Neural progenitor cell (in vitro differentiated cells): ENCODE measurements around the gene BMX. TPM values are rescaled to one million over a fixed set of nuclear protein-coding genes. Genes with fewer than 3 reads are reported as not detected.

ENCODE experiments used
- DNase-seq: peaks from one replicate; pipeline ENCODE4 v3.0.0-alpha.2; 2016; ENCODE audit warnings: low spot score
- H2AFZ ChIP-seq: fragments of 200-600 bp; sonication (generic); replicated peaks from 2 replicates; pipeline ENCODE4 v1.6.1; 2016; ENCODE audit warnings: antibody characterized with exemption
- H3F3A ChIP-seq: fragments of 200-600 bp; sonication (generic); 2 replicates; pipeline ENCODE4 v1.6.1; 2016; ENCODE audit warnings: antibody characterized with exemption, low read depth
- H3K27ac ChIP-seq: fragments of 200-600 bp; sonication (generic); 2 replicates; pipeline ENCODE4 v1.5.1; 2016; ENCODE audit warnings: mild to moderate bottlenecking
- H3K27me3 ChIP-seq: fragments of 200-600 bp; sonication (generic); 2 replicates; pipeline ENCODE4 v1.6.1; 2016; ENCODE audit warnings: mild to moderate bottlenecking, moderate library complexity
- H3K36me3 ChIP-seq: fragments of 200-600 bp; sonication (generic); 2 replicates; pipeline ENCODE4 v1.5.1; 2016
- H3K4me1 ChIP-seq: fragments of 200-600 bp; sonication (generic); 2 replicates; pipeline ENCODE4 v1.6.1; 2016; ENCODE audit warnings: mixed run types
- H3K4me2 ChIP-seq: fragments of 200-600 bp; sonication (generic); 2 replicates; pipeline ENCODE4 v1.6.1; 2016
- H3K4me3 ChIP-seq: fragments of 200-600 bp; sonication (generic); 2 replicates; pipeline ENCODE4 v1.5.1; 2016
- H3K79me2 ChIP-seq: fragments of 200-600 bp; sonication (generic); 2 replicates; pipeline ENCODE4 v1.6.1; 2016; ENCODE audit warnings: low read depth
- H3K9ac ChIP-seq: fragments of 200-600 bp; sonication (generic); 2 replicates; pipeline ENCODE4 v1.6.1; 2016
- H3K9me3 ChIP-seq: fragments of 200-600 bp; sonication (generic); 2 replicates; pipeline ENCODE4 v1.5.1; 2016; ENCODE audit warnings: low read depth
- H4K20me1 ChIP-seq: fragments of 200-600 bp; sonication (generic); 2 replicates; pipeline ENCODE4 v1.6.1; 2016; ENCODE audit warnings: low read depth
- H3K27ac Mint-ChIP-seq: 3 replicates; pipeline ENCODE4 v1.8.0; 2021; ENCODE audit warnings: mixed read lengths
- H3K27me3 Mint-ChIP-seq: 2 replicates; pipeline ENCODE4 v1.8.0; 2022; ENCODE audit warnings: low read depth, mild to moderate bottlenecking, inconsistent platforms, moderate library complexity, mixed read lengths; ENCODE audit not compliant: insufficient read depth
- H3K36me3 Mint-ChIP-seq: 3 replicates; pipeline ENCODE4 v1.8.0; 2021; ENCODE audit warnings: mixed read lengths
- H3K4me1 Mint-ChIP-seq: 3 replicates; pipeline ENCODE4 v1.8.0; 2021; ENCODE audit warnings: mixed read lengths
- H3K4me3 Mint-ChIP-seq: 3 replicates; pipeline ENCODE4 v1.8.0; 2021; ENCODE audit warnings: mild to moderate bottlenecking, moderate library complexity, mixed read lengths
- H3K9me3 Mint-ChIP-seq: 3 replicates; pipeline ENCODE4 v1.8.0; 2020; ENCODE audit warnings: mixed read lengths
- EZH2 ChIP-seq: fragments of 200-600 bp; sonication (generic); IDR thresholded peaks from 2 replicates; pipeline ENCODE4 v1.6.1; 2017; ENCODE audit warnings: antibody characterized with exemption, mild to moderate bottlenecking, moderate library complexity
- EZH2phosphoT487 ChIP-seq: fragments of 200-600 bp; sonication (generic); IDR thresholded peaks from 2 replicates; pipeline ENCODE4 v1.6.1; 2017; ENCODE audit warnings: antibody characterized with exemption
- total RNA-seq: library from RNA; depleted of rRNA; stranded (reverse); fragments of >200 nt; gene quantifications from 2 replicates; pipeline ENCODE4 v1.2.3, GENCODE V29; 2015; ENCODE audit warnings: low replicate concordance
- TF ChIP-seq, protein P1 (sequence below): fragments of 200-600 bp; sonication (generic); IDR thresholded peaks from 2 replicates; pipeline ENCODE4 v1.5.1; 2017; ENCODE audit warnings: antibody characterized with exemption, mild to moderate bottlenecking

The BMX gene
- total RNA-seq, 1 donor from 2014 or later = not detected

DNA sequence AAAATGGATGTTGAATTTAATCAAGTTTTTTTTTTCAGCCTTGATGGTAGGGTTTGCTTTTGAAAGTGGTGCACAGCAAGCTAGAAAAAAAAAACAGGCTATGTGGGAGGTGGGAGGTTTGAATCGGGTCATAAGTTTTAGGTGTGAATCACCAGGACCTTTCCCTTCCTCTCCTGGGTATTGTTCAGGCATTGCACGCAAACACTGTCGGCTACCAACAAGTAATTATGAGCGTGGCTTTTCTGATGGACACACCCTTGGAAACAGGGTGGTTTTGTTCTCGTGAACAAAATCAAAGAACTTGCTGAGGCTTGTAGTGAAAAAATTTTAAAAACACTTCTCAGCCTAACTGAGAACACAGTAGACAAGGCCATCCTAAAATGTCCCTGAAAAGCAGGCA is 25.6 kb upstream of the BMX start:
- Histone ChIP-seq H3F3A (no peaks in the 10 kb centered on the region), H3K4me2 (peak overlapping the region; percentile 31), H3K4me1 (peaks cover 10% of the 10 kb centered on the region), H4K20me1 (no peaks in the 10 kb centered on the region), H2AFZ (peak overlapping the region; percentile 27), H3K79me2 (no peaks in the 10 kb centered on the region), H3K4me3 (no peak overlapping the region), H3K9me3 (no peaks in the 10 kb centered on the region), H3K27ac (peak overlapping the region; percentile 27), H3K27me3 (no peaks in the 10 kb centered on the region), H3K36me3 (no peaks in the 10 kb centered on the region), H3K9ac (no peak overlapping the region)
- Mint-ChIP-seq H3K4me1 (peaks cover 15% of the 10 kb centered on the region), H3K9me3 (no peaks in the 10 kb centered on the region), H3K27ac (no peak overlapping the region), H3K4me3 (no peak overlapping the region), H3K36me3 (peaks cover 12% of the 10 kb centered on the region), H3K27me3 (no peaks in the 10 kb centered on the region)
- TF ChIP-seq EZH2 = no peak
- TF ChIP-seq, protein P1, sequence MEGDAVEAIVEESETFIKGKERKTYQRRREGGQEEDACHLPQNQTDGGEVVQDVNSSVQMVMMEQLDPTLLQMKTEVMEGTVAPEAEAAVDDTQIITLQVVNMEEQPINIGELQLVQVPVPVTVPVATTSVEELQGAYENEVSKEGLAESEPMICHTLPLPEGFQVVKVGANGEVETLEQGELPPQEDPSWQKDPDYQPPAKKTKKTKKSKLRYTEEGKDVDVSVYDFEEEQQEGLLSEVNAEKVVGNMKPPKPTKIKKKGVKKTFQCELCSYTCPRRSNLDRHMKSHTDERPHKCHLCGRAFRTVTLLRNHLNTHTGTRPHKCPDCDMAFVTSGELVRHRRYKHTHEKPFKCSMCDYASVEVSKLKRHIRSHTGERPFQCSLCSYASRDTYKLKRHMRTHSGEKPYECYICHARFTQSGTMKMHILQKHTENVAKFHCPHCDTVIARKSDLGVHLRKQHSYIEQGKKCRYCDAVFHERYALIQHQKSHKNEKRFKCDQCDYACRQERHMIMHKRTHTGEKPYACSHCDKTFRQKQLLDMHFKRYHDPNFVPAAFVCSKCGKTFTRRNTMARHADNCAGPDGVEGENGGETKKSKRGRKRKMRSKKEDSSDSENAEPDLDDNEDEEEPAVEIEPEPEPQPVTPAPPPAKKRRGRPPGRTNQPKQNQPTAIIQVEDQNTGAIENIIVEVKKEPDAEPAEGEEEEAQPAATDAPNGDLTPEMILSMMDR = no peak
- no peak for TF ChIP-seq EZH2phosphoT487
- no peak for DNase-seq

DNA sequence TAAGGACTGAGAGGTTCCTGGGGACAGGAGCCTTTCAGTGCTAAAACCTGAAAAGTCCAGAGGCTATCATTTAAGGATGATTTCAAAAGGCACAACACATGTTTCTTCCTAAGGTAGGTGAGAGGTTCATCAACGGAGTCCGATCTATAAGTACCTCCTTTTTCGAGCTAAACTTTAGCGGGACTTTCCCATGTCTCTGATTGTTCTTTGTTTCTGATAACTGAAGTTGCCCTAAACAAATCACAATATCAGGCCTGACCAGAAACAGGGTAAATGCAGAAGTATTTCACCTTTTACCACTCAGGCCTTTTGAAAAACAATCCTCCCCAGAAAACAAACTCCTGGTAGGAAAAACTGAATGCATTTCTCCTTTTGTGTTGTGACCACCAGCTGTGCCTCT is 25.1 kb upstream of the BMX start:
- H3K27ac ChIP-seq = peak overlapping the region; percentile 27
- H3K27me3 Mint-ChIP-seq = no peaks in the 10 kb centered on the region
- peaks cover 16% of the 10 kb centered on the region for H3K36me3 Mint-ChIP-seq
- H4K20me1 ChIP-seq = no peaks in the 10 kb centered on the region
- H3K36me3 ChIP-seq = no peaks in the 10 kb centered on the region
- no peaks in the 10 kb centered on the region for H3K27me3 ChIP-seq
- H3K4me3 ChIP-seq = no peak overlapping the region
- no peaks in the 10 kb centered on the region for H3F3A ChIP-seq
- H3K4me3 Mint-ChIP-seq = no peak overlapping the region
- no peak for DNase-seq
- H3K27ac Mint-ChIP-seq = no peak overlapping the region
- no peaks in the 10 kb centered on the region for H3K9me3 ChIP-seq
- no peaks in the 10 kb centered on the region for H3K9me3 Mint-ChIP-seq
- no peak overlapping the region for H3K9ac ChIP-seq
- no peaks in the 10 kb centered on the region for H3K79me2 ChIP-seq
- H3K4me2 ChIP-seq = peak overlapping the region; percentile 31
- H3K4me1 ChIP-seq = peaks cover 10% of the 10 kb centered on the region
- H3K4me1 Mint-ChIP-seq = peaks cover 15% of the 10 kb centered on the region
- TF ChIP-seq EZH2 (no peak), EZH2phosphoT487 (no peak)
- TF ChIP-seq, protein P1 = no peak
- H2AFZ ChIP-seq = peak overlapping the region; percentile 27

DNA sequence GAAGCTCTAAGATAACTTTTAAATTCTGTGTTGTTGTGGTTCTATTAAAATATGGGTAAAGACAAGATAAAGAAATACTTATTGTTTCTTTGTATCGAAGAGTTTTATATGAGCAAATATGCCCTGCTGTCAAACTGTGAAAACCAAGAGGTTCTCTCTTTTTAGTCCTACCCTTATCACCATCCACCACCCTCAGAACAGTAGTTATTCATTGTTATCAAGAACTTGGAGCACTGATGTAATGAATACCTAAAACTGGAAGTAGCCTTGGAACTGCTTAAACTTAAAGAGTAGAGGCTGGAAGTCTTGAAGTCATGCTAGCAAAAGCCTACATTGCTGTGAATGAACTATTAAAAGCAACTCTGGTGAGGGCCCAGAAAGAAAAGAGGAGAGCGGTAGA is 16.7 kb upstream of the BMX start:
- DNase-seq = no peak
- no peaks in the 10 kb centered on the region for H3K79me2 ChIP-seq
- TF ChIP-seq EZH2 (no peak), EZH2phosphoT487 (no peak)
- TF ChIP-seq, protein P1 = no peak
- no peak overlapping the region for H3K4me3 Mint-ChIP-seq
- no peaks in the 10 kb centered on the region for H3K36me3 ChIP-seq
- peaks cover 8% of the 10 kb centered on the region for H3K4me1 ChIP-seq
- no peak overlapping the region for H3K4me2 ChIP-seq
- no peak overlapping the region for H3K27ac Mint-ChIP-seq
- no peaks in the 10 kb centered on the region for H3K9me3 Mint-ChIP-seq
- no peak overlapping the region for H3K4me3 ChIP-seq
- H3K36me3 Mint-ChIP-seq = peaks cover 19% of the 10 kb centered on the region
- H4K20me1 ChIP-seq = no peaks in the 10 kb centered on the region
- no peaks in the 10 kb centered on the region for H3K27me3 Mint-ChIP-seq
- no peak overlapping the region for H3K27ac ChIP-seq
- H3K9me3 ChIP-seq = no peaks in the 10 kb centered on the region
- H3K9ac ChIP-seq = no peak overlapping the region
- H3K4me1 Mint-ChIP-seq = no peaks in the 10 kb centered on the region
- no peaks in the 10 kb centered on the region for H3K27me3 ChIP-seq
- H2AFZ ChIP-seq = no peak overlapping the region
- H3F3A ChIP-seq = no peaks in the 10 kb centered on the region
